ENCODE results near the gene LYSMD2. TPM values are rescaled to one million over a fixed set of nuclear protein-coding genes. Genes with fewer than 3 reads are reported as not detected.

The LYSMD2 gene
- total RNA-seq, 3 donors from 2014 or later (not counting 1 experiment from before 2014, with no cell fraction given): 8.1 to 13.6 (median 8.6) TPM

GRCh38 chr15:51781506-51781905, 44.1 kb upstream of the LYSMD2 start:
- Mint-ChIP-seq H3K27ac (no peak overlapping the region), H3K36me3 (no peaks in the 10 kb centered on the region), H3K4me1 (no peaks in the 10 kb centered on the region), H3K4me3 (no peak overlapping the region), H3K9me3 (no peaks in the 10 kb centered on the region), H3K27me3 (ENCODE audit: low read depth in 2 of 2) (peaks cover 0 to 3% of the 10 kb centered on the region in 2 donors)
- intact Hi-C loops (cut with micrococcal nuclease): no loop called here
- no peak overlapping the region for H3K27ac ChIP-seq (ENCODE audit: low read length)
- no peaks in the 10 kb centered on the region for H3K36me3 ChIP-seq (ENCODE audit: control insufficient read depth, insufficient read depth, low read length)
- ATAC-seq (no peak), DNase-seq (no peak)
- no peaks in the 10 kb centered on the region for H3K9me3 ChIP-seq (ENCODE audit: control insufficient read depth, insufficient read depth, low read length)
- H3K27me3 ChIP-seq (ENCODE audit: control insufficient read depth, insufficient read depth, low read length): no peaks in the 10 kb centered on the region
- TF ChIP-seq CTCF (IDR thresholded peaks at IDR 0.05): no peak
- no peak overlapping the region for H3K4me3 ChIP-seq (ENCODE audit: low read length)
- 52% methylated on average over 2 of the region's 2 CpGs for WGBS (ENCODE audit: insufficient coverage)
- H3K4me1 ChIP-seq (ENCODE audit: control insufficient read depth, insufficient read depth, low read length): no peaks in the 10 kb centered on the region

- H3K4me3 ChIP-seq (ENCODE audit: low read length): no peak overlapping the region
- no peaks in the 10 kb centered on the region for H3K36me3 Mint-ChIP-seq
- H3K27me3 ChIP-seq (ENCODE audit: control insufficient read depth, insufficient read depth, low read length): no peaks in the 10 kb centered on the region
- H3K4me1 Mint-ChIP-seq: no peaks in the 10 kb centered on the region
- no peaks in the 10 kb centered on the region for H3K4me1 ChIP-seq (ENCODE audit: control insufficient read depth, insufficient read depth, low read length)
- H3K27me3 Mint-ChIP-seq (ENCODE audit: low read depth in 2 of 2): peaks cover 0 to 3% of the 10 kb centered on the region in 2 donors
- WGBS (ENCODE audit: insufficient coverage): 90% methylated on average over 1 of the region's 1 CpG
- H3K27ac ChIP-seq (ENCODE audit: low read length): no peak overlapping the region
- H3K9me3 ChIP-seq (ENCODE audit: control insufficient read depth, insufficient read depth, low read length): no peaks in the 10 kb centered on the region
- no peak for TF ChIP-seq CTCF (IDR thresholded peaks at IDR 0.05)
- no peaks in the 10 kb centered on the region for H3K36me3 ChIP-seq (ENCODE audit: control insufficient read depth, insufficient read depth, low read length)
- ATAC-seq: no peak
- no peak for DNase-seq
- H3K9me3 Mint-ChIP-seq: no peaks in the 10 kb centered on the region
- H3K4me3 Mint-ChIP-seq: no peak overlapping the region
- H3K27ac Mint-ChIP-seq: no peak overlapping the region
- intact Hi-C loops (cut with micrococcal nuclease): no loop called here
Measured at GRCh38 chr15:51780636-51781035, 43.2 kb upstream of the LYSMD2 start.

- Mint-ChIP-seq H3K4me1 (no peaks in the 10 kb centered on the region), H3K9me3 (no peaks in the 10 kb centered on the region), H3K4me3 (no peak overlapping the region), H3K27ac (no peak overlapping the region), H3K27me3 (ENCODE audit: low read depth in 2 of 2) (peaks cover 0 to under 1% of the 10 kb centered on the region in 2 donors), H3K36me3 (no peaks in the 10 kb centered on the region)
- DNase-seq (peak; percentile 26 to 86), ATAC-seq (peak; percentile 72 to 81 (median 78))
- Histone ChIP-seq H3K27ac (ENCODE audit: low read length) (no peak overlapping the region), H3K9me3 (ENCODE audit: control insufficient read depth, insufficient read depth, low read length) (no peaks in the 10 kb centered on the region), H3K4me3 (ENCODE audit: low read length) (no peak overlapping the region), H3K27me3 (ENCODE audit: control insufficient read depth, insufficient read depth, low read length) (no peaks in the 10 kb centered on the region), H3K4me1 (ENCODE audit: control insufficient read depth, insufficient read depth, low read length) (no peaks in the 10 kb centered on the region), H3K36me3 (ENCODE audit: control insufficient read depth, insufficient read depth, low read length) (no peaks in the 10 kb centered on the region)
- TF ChIP-seq CTCF (IDR thresholded peaks at IDR 0.05): peak; percentile 69
- WGBS (ENCODE audit: insufficient coverage): 73% methylated on average over 6 of the region's 6 CpGs
- intact Hi-C loops (cut with micrococcal nuclease): loop anchor here (1.0 to 2.0 kb wide), 2 partner anchors 42 to 127 kb away; no protein-coding TSS in a partner anchor
Measured at GRCh38 chr15:51776952-51777569, 39.6 kb upstream of the LYSMD2 start.
